Trophoblast cell (in vitro differentiated cells and primary cell): ENCODE results near the gene WTAP. TPM values are rescaled to one million over a fixed set of nuclear protein-coding genes. Genes with fewer than 3 reads are reported as not detected.

ENCODE experiments used
- DNase-seq, 2 donors: peaks; one replicate each; pipeline ENCODE4 v3.0.0-alpha.2; 2016
- H2AFZ ChIP-seq: 2 replicates; pipeline ENCODE4 v1.6.1; 2013; ENCODE audit warnings: low read length, moderate library complexity, mild to moderate bottlenecking; ENCODE audit not compliant: insufficient read depth, poor library complexity
- H2AK5ac ChIP-seq: 2 replicates; pipeline ENCODE4 v1.6.1; 2013; ENCODE audit warnings: mild to moderate bottlenecking, low read length
- H2BK120ac ChIP-seq: 2 replicates; pipeline ENCODE4 v1.6.1; 2013; ENCODE audit warnings: low read length, mild to moderate bottlenecking, moderate library complexity; ENCODE audit not compliant: insufficient read depth, poor library complexity
- H2BK12ac ChIP-seq: 2 replicates; pipeline ENCODE4 v1.6.1; 2013; ENCODE audit warnings: mild to moderate bottlenecking, low read length, moderate library complexity
- H2BK5ac ChIP-seq: 2 replicates; pipeline ENCODE4 v1.6.1; 2013; ENCODE audit warnings: low read length, low read depth, moderate library complexity, mild to moderate bottlenecking; ENCODE audit not compliant: poor library complexity
- H3K14ac ChIP-seq: 2 replicates; pipeline ENCODE4 v1.6.1; 2013; ENCODE audit warnings: mild to moderate bottlenecking, low read length
- H3K18ac ChIP-seq: 2 replicates; pipeline ENCODE4 v1.6.1; 2013; ENCODE audit warnings: mild to moderate bottlenecking, low read length
- H3K23ac ChIP-seq: 2 replicates; pipeline ENCODE4 v1.6.1; 2013; ENCODE audit warnings: low read length
- H3K27ac ChIP-seq: 2 replicates; pipeline ENCODE4 v1.5.1; 2013; ENCODE audit warnings: low read depth, mild to moderate bottlenecking, inconsistent platforms, low read length, moderate library complexity
- H3K27me3 ChIP-seq: 2 replicates; pipeline ENCODE4 v1.6.1; 2013; ENCODE audit warnings: inconsistent platforms, mild to moderate bottlenecking, low read length, moderate library complexity; ENCODE audit not compliant: insufficient read depth
- H3K36me3 ChIP-seq, 2 experiments: 1 replicate in 1 of 2; 2 replicates in 1 of 2; pipeline ENCODE4 v1.6.1; 2013; ENCODE audit warnings: low read length in 2 of 2, mild to moderate bottlenecking in 2 of 2, moderate library complexity in 1 of 2; ENCODE audit not compliant: insufficient read depth in 2 of 2, control insufficient read depth in 1 of 2
- H3K4ac ChIP-seq: 2 replicates; pipeline ENCODE4 v1.6.1; 2013; ENCODE audit warnings: low read depth, mild to moderate bottlenecking, low read length, moderate library complexity
- H3K4me1 ChIP-seq, 2 experiments: 1 replicate in 1 of 2; 2 replicates in 1 of 2; pipeline ENCODE4 v1.6.1; 2013; ENCODE audit warnings: low read length in 2 of 2, mild to moderate bottlenecking in 2 of 2, moderate library complexity in 1 of 2; ENCODE audit not compliant: insufficient read depth in 2 of 2, control insufficient read depth in 1 of 2
- H3K4me2 ChIP-seq: 2 replicates; pipeline ENCODE4 v1.6.1; 2013; ENCODE audit warnings: inconsistent platforms, mild to moderate bottlenecking, low read length, moderate library complexity
- H3K4me3 ChIP-seq: 2 replicates; pipeline ENCODE4 v1.5.1; 2013; ENCODE audit warnings: mild to moderate bottlenecking, low read depth, low read length, inconsistent platforms
- H3K79me1 ChIP-seq: one replicate; pipeline ENCODE4 v1.6.1; 2013; ENCODE audit warnings: low read length
- H3K79me2 ChIP-seq: 2 replicates; pipeline ENCODE4 v1.6.1; 2013; ENCODE audit warnings: low read length, mild to moderate bottlenecking; ENCODE audit not compliant: control insufficient read depth, insufficient read depth, poor library complexity
- H3K9ac ChIP-seq: 2 replicates; pipeline ENCODE4 v1.6.1; 2013; ENCODE audit warnings: mild to moderate bottlenecking, low read length
- H3K9me3 ChIP-seq: 2 replicates; pipeline ENCODE4 v1.6.1; 2013; ENCODE audit warnings: low read depth, mild to moderate bottlenecking, control low read depth, inconsistent platforms, low read length; ENCODE audit not compliant: insufficient read depth
- H4K12ac ChIP-seq: 2 replicates; pipeline ENCODE4 v1.6.1; 2013; ENCODE audit warnings: low read depth, mild to moderate bottlenecking, low read length, moderate library complexity
- H4K8ac ChIP-seq: 2 replicates; pipeline ENCODE4 v1.6.1; 2013; ENCODE audit warnings: low read depth, mild to moderate bottlenecking, low read length, moderate library complexity
- H4K91ac ChIP-seq: one replicate; pipeline ENCODE4 v1.6.1; 2013; ENCODE audit warnings: low read depth, mild to moderate bottlenecking, low read length, moderate library complexity
- WGBS: extraction: QIAGEN DNeasy Blood & Tissue Kit; methylation state at CpG from one replicate; pipeline ENCODE4 v1.1.7; 2013; ENCODE audit warnings: missing lambda C conversion rate; ENCODE audit not compliant: insufficient read length, insufficient coverage; ENCODE audit errors: extremely low coverage; 5-methylcytosine and 5-hydroxymethylcytosine counted together
- polyA plus RNA-seq: library from polyadenylated mRNA; stranded (reverse); fragments of 200-250 nt; gene quantifications from 2 replicates; pipeline ENCODE4 v1.2.3, GENCODE V29; 2013

Gene WTAP
- polyA plus RNA-seq, result 80.7 and 84.4 TPM in 2 replicates

GRCh38 chr6:159726918-159727716 is at the start of gene WTAP:
Gene WTAP (plus strand): TSS chr6:159727506. CDS start chr6:159736266, 8,760 bp downstream.
- DNase-seq, result peak; percentile 94 to 98
- Histone ChIP-seq H3K14ac (peak within 1 kb of the TSS; percentile 98), H2AK5ac (peak within 1 kb of the TSS; percentile 84), H3K4me1 (no peaks in the 10 kb centered on the region), H3K9ac (peak within 1 kb of the TSS; percentile 100), H3K4ac (peak within 1 kb of the TSS; percentile 98), H3K23ac (no peak within 1 kb of the TSS), H3K79me1 (peaks cover 13% of the 10 kb centered on the region), H3K18ac (peak within 1 kb of the TSS; percentile 99), H3K4me3 (peak within 1 kb of the TSS; percentile 95), H4K91ac (peak within 1 kb of the TSS; percentile 99), H2BK12ac (no peak within 1 kb of the TSS), H4K12ac (peak within 1 kb of the TSS; percentile 99), H3K36me3 (peaks cover 2 to 5% of the 10 kb centered on the region in 2 experiments), H2BK5ac (peak within 1 kb of the TSS; percentile 97), H2BK120ac (peak within 1 kb of the TSS; percentile 95), H3K9me3 (no peaks in the 10 kb centered on the region), H3K27ac (peak within 1 kb of the TSS; percentile 100), H3K27me3 (no peaks in the 10 kb centered on the region), H3K4me2 (peak within 1 kb of the TSS; percentile 56), H3K79me2 (peaks cover 19% of the 10 kb centered on the region), H4K8ac (peak within 1 kb of the TSS; percentile 98), H2AFZ (peak within 1 kb of the TSS; percentile 96)
- no CpG with 5 or more reads among the region's 93 CpGs for WGBS

- H3K9me3 ChIP-seq, result no peaks in the 10 kb centered on the region
- H3K14ac ChIP-seq, result no peak overlapping the region
- no peak overlapping the region for H3K23ac ChIP-seq
- no CpG with 5 or more reads among the region's 5 CpGs for WGBS
- no peak overlapping the region for H2AK5ac ChIP-seq
- H3K79me2 ChIP-seq, result no peaks in the 10 kb centered on the region
- peaks cover 0 to 3% of the 10 kb centered on the region in 2 experiments for H3K36me3 ChIP-seq
- H3K4ac ChIP-seq, result no peak overlapping the region
- no peak overlapping the region for H4K12ac ChIP-seq
- no peak overlapping the region for H3K18ac ChIP-seq
- no peak overlapping the region for H2BK5ac ChIP-seq
- no peaks in the 10 kb centered on the region for H3K79me1 ChIP-seq
- no peaks in the 10 kb centered on the region for H3K27me3 ChIP-seq
- no peak overlapping the region for H4K8ac ChIP-seq
- H3K9ac ChIP-seq, result no peak overlapping the region
- no peak overlapping the region for H3K4me2 ChIP-seq
- no peak for DNase-seq
- H3K27ac ChIP-seq, result no peak overlapping the region
- no peak overlapping the region for H2AFZ ChIP-seq
- no peak overlapping the region for H4K91ac ChIP-seq
- H3K4me1 ChIP-seq, result no peaks in the 10 kb centered on the region
- H2BK120ac ChIP-seq, result no peak overlapping the region
- no peak overlapping the region for H3K4me3 ChIP-seq
- H2BK12ac ChIP-seq, result no peak overlapping the region
Measured at GRCh38 chr6:159677506-159678165, 49.7 kb upstream of the WTAP start.

- no peak overlapping the region for H3K18ac ChIP-seq
- H4K12ac ChIP-seq, result no peak overlapping the region
- H2BK5ac ChIP-seq, result no peak overlapping the region
- no peaks in the 10 kb centered on the region for H3K4me1 ChIP-seq
- no peak overlapping the region for H3K9ac ChIP-seq
- no peak overlapping the region for H3K23ac ChIP-seq
- H2AFZ ChIP-seq, result no peak overlapping the region
- no peak overlapping the region for H3K4me2 ChIP-seq
- no peak for DNase-seq
- no peaks in the 10 kb centered on the region for H3K79me1 ChIP-seq
- WGBS, result no CpG with 5 or more reads among the region's 3 CpGs
- no peak overlapping the region for H4K8ac ChIP-seq
- H3K9me3 ChIP-seq, result no peaks in the 10 kb centered on the region
- no peak overlapping the region for H3K14ac ChIP-seq
- H2AK5ac ChIP-seq, result no peak overlapping the region
- H2BK120ac ChIP-seq, result no peak overlapping the region
- H2BK12ac ChIP-seq, result no peak overlapping the region
- no peak overlapping the region for H4K91ac ChIP-seq
- H3K27ac ChIP-seq, result no peak overlapping the region
- H3K79me2 ChIP-seq, result no peaks in the 10 kb centered on the region
- peaks cover 2 to 3% of the 10 kb centered on the region in 2 experiments for H3K36me3 ChIP-seq
- no peak overlapping the region for H3K4me3 ChIP-seq
- no peak overlapping the region for H3K4ac ChIP-seq
- no peaks in the 10 kb centered on the region for H3K27me3 ChIP-seq
Measured at GRCh38 chr6:159678574-159678973, 48.7 kb upstream of the WTAP start.

GRCh38 chr6:159679091-159680077 is 47.9 kb upstream of the WTAP start:
- Histone ChIP-seq H3K4ac (no peak overlapping the region), H3K36me3 (peaks cover 2 to 3% of the 10 kb centered on the region in 2 experiments), H2BK120ac (no peak overlapping the region), H2BK5ac (no peak overlapping the region), H3K23ac (no peak overlapping the region), H3K4me2 (no peak overlapping the region), H2BK12ac (no peak overlapping the region), H3K79me2 (no peaks in the 10 kb centered on the region), H2AK5ac (no peak overlapping the region), H4K8ac (no peak overlapping the region), H3K27me3 (no peaks in the 10 kb centered on the region), H3K27ac (no peak overlapping the region), H3K79me1 (no peaks in the 10 kb centered on the region), H2AFZ (no peak overlapping the region), H3K18ac (no peak overlapping the region), H3K4me3 (no peak overlapping the region), H4K12ac (no peak overlapping the region), H3K9me3 (no peaks in the 10 kb centered on the region), H3K14ac (no peak overlapping the region), H3K4me1 (no peaks in the 10 kb centered on the region), H4K91ac (no peak overlapping the region), H3K9ac (no peak overlapping the region)
- WGBS, result no CpG with 5 or more reads among the region's 5 CpGs
- no peak for DNase-seq
